ENCODE data around the gene LSM2. TPM values are rescaled to one million over a fixed set of nuclear protein-coding genes. Genes with fewer than 3 reads are reported as not detected.
"Not testable (repeated sequence)": the region's sequence is repeated elsewhere in the genome, so short reads cannot be mapped to it uniquely, and the experiment has no call there.

Gene LSM2
- polyA plus RNA-seq, 1 donor from 2014 or later, result 68.5 TPM

GRCh38 chr6:31825553-31825952, 18.8 kb upstream of the LSM2 start:
- peaks cover 11% of the 10 kb centered on the region for H3K79me2 ChIP-seq (replicated peaks; ENCODE audit: insufficient read depth, low read length)
- TF ChIP-seq RAD21 (conservative IDR thresholded peaks at IDR 0.05) (no peak), CTCF (IDR thresholded peaks at IDR 0.05; ENCODE audit: poor library complexity, severe bottlenecking) (no peak), EZH2 (IDR thresholded peaks at IDR 0.05; ENCODE audit: borderline replicate concordance, insufficient read depth, low read length, poor library complexity, severe bottlenecking) (no peak), POLR2AphosphoS5 (IDR thresholded peaks at IDR 0.05) (no peak), REST (IDR thresholded peaks at IDR 0.05; ENCODE audit: borderline replicate concordance) (no peak), TAF1 (IDR thresholded peaks at IDR 0.05; ENCODE audit: low read depth) (no peak), EP300 (conservative IDR thresholded peaks at IDR 0.05; ENCODE audit: poor library complexity, severe bottlenecking) (no peak), MXI1 (conservative IDR thresholded peaks at IDR 0.05; ENCODE audit: poor library complexity, severe bottlenecking) (no peak), SMC3 (conservative IDR thresholded peaks at IDR 0.05; ENCODE audit: poor library complexity) (no peak)
- H2AFZ ChIP-seq (ENCODE audit: low read depth, low read length), result no peak overlapping the region
- no peak overlapping the region for H3K4me2 ChIP-seq (ENCODE audit: low read length)
- no peaks in the 10 kb centered on the region for H3K9me3 ChIP-seq (ENCODE audit: low read length)
- no peaks in the 10 kb centered on the region for H3K36me3 ChIP-seq (ENCODE audit: insufficient read depth, low read length)
- H3K27me3 ChIP-seq (ENCODE audit: insufficient read depth, low read depth, low read length), result no peaks in the 10 kb centered on the region
- peaks cover 3% of the 10 kb centered on the region for H3F3A ChIP-seq (ENCODE audit: insufficient read depth, low read length, poor library complexity, severe bottlenecking)
- no peaks in the 10 kb centered on the region for H4K20me1 ChIP-seq (ENCODE audit: insufficient read depth)
- no peaks in the 10 kb centered on the region for H3K9me2 ChIP-seq (ENCODE audit: insufficient read depth, low read length)
- no peak overlapping the region for H3K4me3 ChIP-seq (ENCODE audit: low read length)
- H3K9ac ChIP-seq (ENCODE audit: low read length), result no peak overlapping the region
- H3K27ac ChIP-seq (ENCODE audit: low read length), result no peak overlapping the region

GRCh38 chr6:31823592-31824196, 16.9 kb upstream of the LSM2 start:
- H3K27ac ChIP-seq (ENCODE audit: low read length); H4K20me1 ChIP-seq (ENCODE audit: insufficient read depth); H3K9ac ChIP-seq (ENCODE audit: low read length); H3F3A ChIP-seq (ENCODE audit: insufficient read depth, low read length, poor library complexity, severe bottlenecking); H3K9me3 ChIP-seq (ENCODE audit: low read length); H3K36me3 ChIP-seq (ENCODE audit: insufficient read depth, low read length); H3K4me3 ChIP-seq (ENCODE audit: low read length); H3K4me2 ChIP-seq (ENCODE audit: low read length); H3K27me3 ChIP-seq (ENCODE audit: insufficient read depth, low read depth, low read length); H3K79me2 ChIP-seq (replicated peaks; ENCODE audit: insufficient read depth, low read length); H2AFZ ChIP-seq (ENCODE audit: low read depth, low read length); H3K9me2 ChIP-seq (ENCODE audit: insufficient read depth, low read length): not testable (repeated sequence)
